GM12801 (cell line): ENCODE measurements around the gene RREB1.

Experiments
- TF ChIP-seq, protein P1 (sequence below): IDR thresholded peaks from one replicate; pipeline ENCODE4 v1.5.1; 2011; ENCODE audit warnings: control low read depth; ENCODE audit not compliant: insufficient read length; ENCODE audit errors: extremely low read depth

Gene RREB1

DNA sequence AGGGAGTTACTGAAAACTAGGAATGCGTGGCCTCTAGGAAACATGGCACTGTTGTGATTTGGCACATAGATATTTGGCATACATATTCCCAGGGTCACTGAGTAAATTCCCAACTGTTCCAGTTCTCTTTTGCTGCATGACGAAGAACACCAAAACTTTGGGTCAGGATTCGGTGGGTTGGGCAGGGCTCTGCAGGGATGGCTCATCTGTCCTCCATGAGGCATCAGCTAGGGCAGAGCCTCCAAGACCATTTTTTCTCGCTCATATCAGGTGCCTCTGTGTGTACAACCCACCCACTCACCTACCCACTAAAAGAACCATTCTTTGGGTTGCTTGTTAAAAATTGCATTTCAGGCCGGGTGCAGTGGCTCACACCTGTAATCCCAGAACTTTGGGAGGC, 148.2 kb downstream of the RREB1 start:
- TF ChIP-seq, protein P1, sequence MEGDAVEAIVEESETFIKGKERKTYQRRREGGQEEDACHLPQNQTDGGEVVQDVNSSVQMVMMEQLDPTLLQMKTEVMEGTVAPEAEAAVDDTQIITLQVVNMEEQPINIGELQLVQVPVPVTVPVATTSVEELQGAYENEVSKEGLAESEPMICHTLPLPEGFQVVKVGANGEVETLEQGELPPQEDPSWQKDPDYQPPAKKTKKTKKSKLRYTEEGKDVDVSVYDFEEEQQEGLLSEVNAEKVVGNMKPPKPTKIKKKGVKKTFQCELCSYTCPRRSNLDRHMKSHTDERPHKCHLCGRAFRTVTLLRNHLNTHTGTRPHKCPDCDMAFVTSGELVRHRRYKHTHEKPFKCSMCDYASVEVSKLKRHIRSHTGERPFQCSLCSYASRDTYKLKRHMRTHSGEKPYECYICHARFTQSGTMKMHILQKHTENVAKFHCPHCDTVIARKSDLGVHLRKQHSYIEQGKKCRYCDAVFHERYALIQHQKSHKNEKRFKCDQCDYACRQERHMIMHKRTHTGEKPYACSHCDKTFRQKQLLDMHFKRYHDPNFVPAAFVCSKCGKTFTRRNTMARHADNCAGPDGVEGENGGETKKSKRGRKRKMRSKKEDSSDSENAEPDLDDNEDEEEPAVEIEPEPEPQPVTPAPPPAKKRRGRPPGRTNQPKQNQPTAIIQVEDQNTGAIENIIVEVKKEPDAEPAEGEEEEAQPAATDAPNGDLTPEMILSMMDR = no peak

- TF ChIP-seq, protein P1 = no peak
These were observed 149.0 kb downstream of the RREB1 start for GRCh38 chr6:7256785-7257184.

- TF ChIP-seq, protein P1 = no peak
These were observed 149.9 kb downstream of the RREB1 start for GRCh38 chr6:7257521-7258230.

DNA sequence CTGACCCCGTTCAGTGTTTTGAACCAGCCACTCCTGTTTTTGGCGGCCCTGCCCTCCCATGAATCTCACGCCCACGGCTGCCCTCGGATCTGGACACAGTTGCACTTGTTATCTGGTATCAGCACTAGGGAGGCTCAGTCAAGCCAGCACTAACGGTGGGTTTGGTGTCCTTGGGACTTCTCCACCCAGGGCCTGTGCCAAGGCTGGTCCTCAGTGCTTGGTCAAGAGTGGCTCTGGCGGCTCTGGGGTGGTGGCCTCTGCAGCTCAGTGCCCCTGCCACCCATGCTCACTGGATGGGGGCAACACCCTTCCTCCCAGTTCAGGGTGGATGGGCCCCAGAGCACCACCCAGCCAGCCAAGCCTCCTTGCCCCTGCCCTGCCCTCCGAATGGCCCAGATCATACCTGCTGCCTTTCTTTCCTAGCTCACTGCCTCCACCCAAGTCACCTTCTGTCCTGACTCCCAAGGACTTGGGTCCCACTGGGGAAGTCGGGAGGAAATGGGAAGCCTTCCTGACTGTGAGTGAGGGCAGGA, 150.5 kb downstream of the RREB1 start:
- TF ChIP-seq, protein P1 = no peak

GRCh38 chr6:7260291-7261031, 152.7 kb downstream of the RREB1 start:
- TF ChIP-seq, protein P1 = no peak

DNA sequence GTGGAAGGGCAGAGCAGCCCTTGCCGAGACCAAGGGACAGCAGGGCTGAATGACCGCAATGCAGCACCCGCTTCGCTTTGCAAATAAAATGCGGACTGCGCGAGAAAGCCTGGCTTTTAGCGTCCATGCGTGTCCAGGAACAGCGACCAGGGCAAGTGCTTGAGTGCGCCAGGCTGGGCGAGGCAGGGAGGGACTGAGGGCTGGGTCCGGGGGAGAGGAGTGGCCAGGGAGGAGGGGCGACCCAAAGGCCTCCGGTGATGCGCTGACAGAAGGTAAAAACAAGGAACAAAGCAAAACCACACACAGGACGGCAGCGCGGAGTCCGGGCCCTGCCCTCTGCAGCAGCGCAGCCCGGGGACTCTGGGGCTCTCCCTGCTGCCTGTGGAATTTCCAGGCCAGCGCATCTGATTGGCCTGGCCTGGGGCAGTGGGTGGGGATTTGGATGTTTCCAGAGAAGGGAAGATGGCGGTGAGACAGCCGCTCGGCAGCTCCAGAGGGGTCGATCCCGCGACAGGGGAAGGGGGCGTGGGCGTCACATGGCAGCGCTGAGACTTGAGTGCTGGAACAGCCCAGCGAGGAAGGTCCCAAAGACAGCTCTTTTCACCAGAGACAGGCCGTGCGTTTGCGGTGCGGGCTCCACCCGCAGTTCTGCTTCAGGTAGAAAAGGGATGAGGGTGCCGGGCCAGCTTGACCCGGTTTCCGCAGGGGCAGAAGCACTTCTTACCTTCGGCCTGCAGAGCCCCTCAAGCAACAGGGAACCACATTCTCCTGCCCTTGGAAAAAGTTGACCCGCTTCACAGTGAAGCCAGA, 153.5 kb downstream of the RREB1 start:
- TF ChIP-seq, protein P1 = no peak
